ENCODE results near the gene SPTLC1. TPM values are rescaled to one million over a fixed set of nuclear protein-coding genes. Genes with fewer than 3 reads are reported as not detected.
A peak's percentile ranks its signal among the peaks of the same experiment; 100 is the strongest.

SPTLC1 gene
- total and polyA plus RNA-seq, 10 of the 15 experiments (the other 5 are each of a cell fraction or from before 2014, with no cell fraction given), result 38.0 to 68.7 (median 52.8) TPM

DNA sequence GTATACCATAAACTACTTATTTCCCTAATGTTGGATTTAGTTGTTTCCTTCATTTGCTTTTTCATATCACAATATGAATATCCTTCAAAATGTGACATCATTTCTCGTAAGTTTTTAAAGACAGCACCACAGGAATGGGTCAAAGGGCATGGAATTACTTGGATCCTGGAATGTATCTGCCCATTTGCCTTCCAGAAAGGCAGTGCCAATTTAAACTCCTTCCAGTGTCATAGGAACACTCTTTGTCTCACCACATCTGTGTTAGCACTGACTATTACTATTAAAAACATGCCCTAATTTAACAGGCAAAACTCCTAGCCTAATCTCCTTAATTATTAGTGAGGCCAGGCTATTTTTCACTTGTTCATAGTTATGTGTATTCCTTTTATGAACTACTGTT, 58.0 kb downstream of the SPTLC1 start:
- no peak for DNase-seq (ENCODE audit: low read depth, low spot score)
- no peak for TF ChIP-seq ZBTB40 (IDR thresholded peaks at IDR 0.05; ENCODE audit: borderline replicate concordance)
- TF ChIP-seq ZNF687 (IDR thresholded peaks at IDR 0.05), result no peak
- TF ChIP-seq IRF3 (IDR thresholded peaks at IDR 0.05), result no peak
- no peak for TF ChIP-seq PML (IDR thresholded peaks at IDR 0.05; ENCODE audit: low read length)
- no peak for TF ChIP-seq ZSCAN29 (IDR thresholded peaks at IDR 0.05)
- no peak for TF ChIP-seq KLF5 (IDR thresholded peaks at IDR 0.05; ENCODE audit: partially characterized antibody)
- no peak for TF ChIP-seq CHD4 (IDR thresholded peaks at IDR 0.05)
- TF ChIP-seq RFX5 (IDR thresholded peaks at IDR 0.05; ENCODE audit: low read depth, low read length), result no peak
- TF ChIP-seq, protein P1, sequence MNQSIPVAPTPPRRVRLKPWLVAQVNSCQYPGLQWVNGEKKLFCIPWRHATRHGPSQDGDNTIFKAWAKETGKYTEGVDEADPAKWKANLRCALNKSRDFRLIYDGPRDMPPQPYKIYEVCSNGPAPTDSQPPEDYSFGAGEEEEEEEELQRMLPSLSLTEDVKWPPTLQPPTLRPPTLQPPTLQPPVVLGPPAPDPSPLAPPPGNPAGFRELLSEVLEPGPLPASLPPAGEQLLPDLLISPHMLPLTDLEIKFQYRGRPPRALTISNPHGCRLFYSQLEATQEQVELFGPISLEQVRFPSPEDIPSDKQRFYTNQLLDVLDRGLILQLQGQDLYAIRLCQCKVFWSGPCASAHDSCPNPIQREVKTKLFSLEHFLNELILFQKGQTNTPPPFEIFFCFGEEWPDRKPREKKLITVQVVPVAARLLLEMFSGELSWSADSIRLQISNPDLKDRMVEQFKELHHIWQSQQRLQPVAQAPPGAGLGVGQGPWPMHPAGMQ (IDR thresholded peaks at IDR 0.05; ENCODE audit: borderline replicate concordance), result no peak
- TF ChIP-seq CBFB (IDR thresholded peaks at IDR 0.05; ENCODE audit: low read depth), result no peak
- TF ChIP-seq POU2F2 (IDR thresholded peaks at IDR 0.05; ENCODE audit: borderline replicate concordance, low read depth, low read length), result no peak
- no peak for TF ChIP-seq MAX (IDR thresholded peaks at IDR 0.05; ENCODE audit: low read depth, low read length)
- TF ChIP-seq NFXL1 (IDR thresholded peaks at IDR 0.05; ENCODE audit: borderline replicate concordance), result no peak
- no peak overlapping the region for H3K9ac ChIP-seq (ENCODE audit: control insufficient read depth, insufficient read depth, low read length)
- no peak for FAIRE-seq
- 0 out of 2 replicates have a peak overlapping the region, but pooled peaks have one; percentile 12 for H2AFZ ChIP-seq (ENCODE audit: control insufficient read depth, low read depth, low read length)
- ATAC-seq, result no peak
- peaks cover 9 to 33% of the 10 kb centered on the region in 2 experiments for H3K36me3 ChIP-seq (ENCODE audit: control insufficient read depth in 2 of 2, insufficient read depth in 2 of 2, low read length in 1 of 2)
- H3K4me1 ChIP-seq (ENCODE audit: control insufficient read depth, insufficient read depth, low read length), result peaks cover 3% of the 10 kb centered on the region; the same call in 1 of the 2 replicates
- ChIA-PET SMC1A (ENCODE audit: uncharacterized antibody, unreplicated experiment) (interaction anchor here (1.4 kb wide), 1 partner anchor 27 kb away, joined by 4 read pairs; no protein-coding TSS in a partner anchor), CTCF (no interaction called here), POLR2A (no interaction called here), RAD21 (ENCODE audit: unreplicated experiment) (no interaction called here)
- H3K27me3 ChIP-seq (replicated peaks in 1 of 2; ENCODE audit: control insufficient read depth in 2 of 2, insufficient read depth in 2 of 2, low read length in 1 of 2), result no peaks in the 10 kb centered on the region
- BruUV-seq (replicated peaks), result no TSS peak
- H3K4me2 ChIP-seq (ENCODE audit: control insufficient read depth, insufficient read depth), result no peak overlapping the region
- in situ Hi-C loops (cut with MboI), result no loop called here
- H4K20me1 ChIP-seq (ENCODE audit: control insufficient read depth, insufficient read depth), result no peaks in the 10 kb centered on the region
- no peaks in the 10 kb centered on the region; the same call in 1 of the 2 replicates for H3K79me2 ChIP-seq (ENCODE audit: control insufficient read depth, insufficient read depth, low read length)
- H3K27ac ChIP-seq (ENCODE audit: control insufficient read depth, insufficient read depth), result peak overlapping the region; percentile 25; the same call in 1 of the 2 replicates
- intact Hi-C loops (cut with micrococcal nuclease; ENCODE audit: unreplicated experiment), result no loop called here
- H3K4me3 ChIP-seq, result no peak overlapping the region
- peaks cover 8% of the 10 kb centered on the region; the same call in 2 of the 3 replicates for H3K9me3 ChIP-seq (replicated peaks; ENCODE audit: control insufficient read depth, insufficient read depth, low read length)
- WGBS (ENCODE audit: insufficient coverage, insufficient replicate concordance, low lambda C conversion rate, missing lambda C conversion rate), result 100% methylated on average over 1 of the region's 1 CpG

Measured in GM12878 (cell line).